Muscle of arm (tissue), 12 donors: ENCODE data around the gene PDHX. TPM values are rescaled to one million over a fixed set of nuclear protein-coding genes. Genes with fewer than 3 reads are reported as not detected.
"Not testable (repeated sequence)": the region's sequence is repeated elsewhere in the genome, so short reads cannot be mapped to it uniquely, and the experiment has no call there.

Source experiments
- DNase-seq: peaks from one replicate; pipeline ENCODE4 v3.0.0-alpha.2; 2013
- polyA plus RNA-seq, 12 donors: library from polyadenylated mRNA; unstranded; fragments of 120-200 nt; gene quantifications; one replicate each; pipeline ENCODE4 v1.2.1, GENCODE V29; 2013; ENCODE audit not compliant: insufficient read length in 12 of 12

The PDHX gene
- polyA plus RNA-seq, 12 donors: 23.2 to 32.8 (median 26.5) TPM; not detected in 1

DNA sequence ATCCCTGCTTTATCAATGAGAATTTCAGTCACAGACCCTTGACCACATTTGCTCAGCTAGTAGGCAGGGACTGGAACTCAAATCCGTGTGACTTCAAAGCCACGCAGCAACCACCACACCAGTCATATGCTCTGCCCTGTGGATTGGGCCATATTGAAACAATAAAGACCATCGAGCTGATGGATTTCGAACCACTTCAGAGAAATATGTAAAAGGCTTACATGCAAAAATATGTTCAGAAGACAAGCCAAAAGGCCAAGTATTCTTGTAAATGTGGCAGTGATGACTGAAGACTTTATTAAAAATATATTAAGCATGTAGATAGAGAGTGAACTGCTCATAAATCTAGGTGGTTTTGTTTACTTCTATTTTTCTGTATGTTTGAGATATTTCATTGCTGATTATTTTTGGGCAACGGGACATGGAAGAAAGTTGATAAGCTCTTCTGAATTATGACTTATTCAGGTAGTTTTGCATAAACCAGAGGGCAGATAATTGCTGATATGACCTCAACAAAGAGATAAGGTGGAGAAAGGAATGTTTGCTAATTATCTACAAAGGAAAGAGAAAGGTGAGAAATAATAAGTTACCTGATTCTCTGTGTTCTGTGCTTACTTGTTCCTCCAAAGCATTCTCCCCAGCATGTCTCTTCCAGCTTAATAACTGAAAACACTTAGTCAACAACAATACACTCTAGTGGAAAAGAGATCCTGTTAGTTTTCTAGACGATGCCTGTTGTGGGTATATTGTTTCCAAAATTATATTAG lies 99.4 kb downstream of the PDHX start:
- DNase-seq: no peak

DNA sequence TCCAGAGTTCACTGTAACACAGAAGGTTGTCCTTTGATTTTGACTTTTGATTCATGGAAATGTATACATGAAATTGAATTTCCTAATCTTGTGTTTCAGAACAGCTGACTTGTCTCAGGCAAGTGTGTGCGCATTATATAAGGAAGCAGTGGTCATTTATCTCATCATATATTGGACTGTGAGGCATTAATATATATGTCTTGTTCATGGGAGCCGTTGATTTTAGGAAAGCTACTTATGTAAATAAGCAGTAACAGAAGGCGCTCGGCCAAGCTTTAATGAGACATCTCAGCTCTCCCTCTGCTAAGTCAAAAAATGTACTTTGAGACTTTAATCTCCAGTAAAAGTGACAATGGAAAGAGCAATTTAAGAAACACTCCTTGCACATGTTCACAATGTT lies 100.5 kb downstream of the PDHX start:
- no peak for DNase-seq

- no peak for DNase-seq
These were observed 101.3 kb downstream of the PDHX start for GRCh38 chr11:35017528-35018342.

- DNase-seq: no peak
These were observed 105.2 kb downstream of the PDHX start for GRCh38 chr11:35021589-35021988.

- DNase-seq: not testable (repeated sequence)
These were observed 107.5 kb downstream of the PDHX start for GRCh38 chr11:35023940-35024339.

DNA sequence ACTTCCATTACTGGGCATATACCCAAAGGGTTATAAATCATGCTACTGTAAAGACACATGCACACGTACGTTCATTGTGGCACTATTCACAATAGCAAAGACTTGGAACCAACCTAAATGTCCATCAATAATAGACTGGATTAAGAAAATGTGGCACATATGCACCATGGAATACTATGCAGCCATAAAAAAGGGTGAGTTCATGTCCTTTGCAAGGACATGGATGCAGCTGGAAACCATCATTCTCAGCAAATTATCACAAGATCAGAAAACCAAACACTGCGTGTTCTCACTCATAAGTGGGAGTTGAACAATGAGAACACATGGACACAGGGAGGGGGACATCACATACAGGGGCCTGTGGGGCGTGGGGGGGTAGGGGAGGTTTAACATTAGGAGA lies 111.6 kb downstream of the PDHX start:
- not testable (repeated sequence) for DNase-seq

DNA sequence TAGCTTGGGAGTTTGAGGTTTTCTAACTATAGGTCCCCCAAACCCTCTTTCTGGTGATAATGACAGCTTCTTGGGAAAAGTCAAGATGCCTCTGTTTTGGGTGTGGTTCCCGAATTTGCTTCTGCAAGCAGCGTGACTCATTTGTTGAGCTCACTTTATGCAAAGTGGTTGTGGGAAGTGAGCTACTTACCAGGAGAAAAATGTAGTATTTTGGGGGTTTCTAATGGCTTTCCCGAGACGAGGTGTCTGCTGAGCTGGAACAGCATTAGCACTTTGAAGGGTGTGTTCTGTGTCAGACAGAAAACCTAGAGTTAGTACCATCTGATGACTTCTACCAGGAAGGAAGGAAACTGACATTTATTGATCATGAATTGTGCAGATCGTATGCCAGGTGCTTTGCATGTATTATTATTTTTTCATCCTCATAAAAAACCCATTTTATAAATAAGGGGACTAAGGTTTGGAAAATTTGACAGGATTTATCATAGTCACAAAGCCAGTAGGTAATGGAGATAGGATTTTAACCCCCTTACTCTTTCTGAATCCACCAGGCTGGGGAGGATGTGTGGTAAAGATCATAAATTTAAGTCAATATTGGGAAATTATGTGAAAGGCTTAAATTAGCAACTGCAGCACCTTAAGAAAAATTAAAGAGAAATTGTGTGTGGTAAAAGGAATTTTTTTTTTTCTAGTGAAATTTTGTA lies 113.7 kb downstream of the PDHX start:
- DNase-seq: no peak

DNA sequence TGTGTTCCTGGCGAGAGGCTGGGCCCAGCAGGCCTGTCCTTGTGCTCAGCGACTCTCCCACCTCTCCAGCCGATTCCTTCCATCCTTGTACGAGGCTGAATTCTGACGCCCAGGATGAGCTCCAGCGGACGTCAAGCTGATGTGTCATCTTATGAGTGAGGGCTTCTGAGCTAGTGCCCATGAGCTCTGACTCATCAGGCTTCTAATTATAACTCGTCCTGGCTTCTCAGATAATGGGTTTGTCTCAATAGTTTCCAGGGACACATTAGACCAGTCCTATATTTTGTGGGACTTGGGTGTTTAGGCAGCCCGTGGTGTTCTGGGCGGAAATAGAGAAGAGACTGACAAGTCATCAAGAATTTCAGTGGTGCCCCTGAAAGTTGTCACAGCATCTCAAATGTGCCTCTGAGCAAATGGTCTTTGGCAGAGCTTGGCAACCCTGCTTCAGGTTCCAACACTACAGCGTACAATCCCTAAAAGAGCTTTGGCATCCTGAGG lies 114.3 kb downstream of the PDHX start:
- DNase-seq: no peak

DNA sequence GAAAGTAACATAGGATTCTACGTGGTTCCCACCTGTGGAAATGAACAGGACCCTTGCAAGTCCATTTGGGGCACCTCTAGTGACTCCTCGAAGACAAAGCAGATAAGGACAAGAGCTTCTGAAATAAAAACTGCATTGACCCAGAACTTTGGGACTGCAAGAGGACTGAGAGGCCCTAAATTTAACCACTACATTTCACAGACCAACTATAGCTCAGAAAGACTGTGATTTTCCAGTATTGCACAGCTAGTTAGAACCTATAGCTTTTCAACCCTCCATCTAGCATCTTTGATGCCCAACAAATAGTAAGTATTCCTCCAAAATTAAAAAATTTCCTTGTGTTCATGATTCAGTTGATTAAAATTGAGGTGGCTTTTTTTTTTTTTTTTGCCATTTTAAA lies 114.9 kb downstream of the PDHX start:
- DNase-seq: no peak

- DNase-seq: no peak
These were observed 115.4 kb downstream of the PDHX start for GRCh38 chr11:35031867-35032266.

GRCh38 chr11:35033011-35033410 lies 116.6 kb downstream of the PDHX start:
- DNase-seq: no peak

DNA sequence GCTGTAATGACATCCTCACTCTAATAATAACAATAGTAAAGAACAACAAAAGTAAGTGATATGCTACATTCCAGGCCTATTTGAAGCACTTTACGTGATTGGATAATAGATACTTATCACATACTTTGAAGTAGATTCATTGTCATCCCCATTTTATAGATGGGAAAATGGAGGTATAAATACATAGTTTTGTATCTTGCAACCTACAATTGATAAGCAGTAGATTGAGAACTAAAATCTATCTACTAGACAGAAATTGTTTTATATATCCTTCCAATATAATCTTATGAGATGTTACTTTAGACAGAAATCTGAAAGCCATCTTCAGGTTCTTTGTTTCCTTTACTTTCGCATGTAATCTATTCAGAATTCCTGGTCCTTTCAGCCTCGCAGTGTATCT lies 118.0 kb downstream of the PDHX start:
- DNase-seq: no peak

- no peak for DNase-seq
These were observed 119.5 kb downstream of the PDHX start for GRCh38 chr11:35035894-35036408.

GRCh38 chr11:35036639-35037038 lies 120.2 kb downstream of the PDHX start:
- no peak for DNase-seq

GRCh38 chr11:35038211-35038928 lies 122.0 kb downstream of the PDHX start:
- no peak for DNase-seq

GRCh38 chr11:35039076-35039475 lies 122.7 kb downstream of the PDHX start:
- no peak for DNase-seq

- DNase-seq: no peak
These were observed 124.0 kb downstream of the PDHX start for GRCh38 chr11:35040221-35040942.

GRCh38 chr11:35041070-35041554 lies 124.7 kb downstream of the PDHX start:
- DNase-seq: no peak

- DNase-seq: no peak
These were observed 125.8 kb downstream of the PDHX start for GRCh38 chr11:35042224-35042623.

- no peak for DNase-seq
These were observed 126.5 kb downstream of the PDHX start for GRCh38 chr11:35042913-35043312.

GRCh38 chr11:35043936-35044335 lies 127.5 kb downstream of the PDHX start:
- no peak for DNase-seq
